ENCODE measurements around the gene GRAMD1B.

The GRAMD1B gene

DNA sequence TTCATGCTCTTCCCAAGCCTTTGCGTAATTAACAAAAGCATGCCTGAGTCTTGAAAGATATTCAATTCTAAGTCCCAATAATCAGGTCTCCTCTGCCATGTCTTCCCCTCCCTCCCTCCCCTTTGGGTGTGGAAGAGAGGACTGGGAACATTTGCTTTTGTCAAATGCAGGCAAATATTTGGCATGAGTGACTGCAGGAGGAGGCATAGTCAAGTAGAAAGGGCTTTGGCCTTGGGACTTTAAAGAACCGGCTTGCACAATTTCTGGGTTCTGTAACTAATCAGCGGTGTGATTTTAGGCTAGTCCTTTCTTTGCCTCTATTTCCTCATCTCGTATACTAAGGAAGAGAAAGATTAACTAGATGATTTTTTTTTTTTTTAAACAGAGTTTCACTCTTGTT, 164.9 kb downstream of the GRAMD1B start:
- no peak for DNase-seq

GRCh38 chr11:123597859-123598258, 167.8 kb downstream of the GRAMD1B start:
- no peak for DNase-seq

DNA sequence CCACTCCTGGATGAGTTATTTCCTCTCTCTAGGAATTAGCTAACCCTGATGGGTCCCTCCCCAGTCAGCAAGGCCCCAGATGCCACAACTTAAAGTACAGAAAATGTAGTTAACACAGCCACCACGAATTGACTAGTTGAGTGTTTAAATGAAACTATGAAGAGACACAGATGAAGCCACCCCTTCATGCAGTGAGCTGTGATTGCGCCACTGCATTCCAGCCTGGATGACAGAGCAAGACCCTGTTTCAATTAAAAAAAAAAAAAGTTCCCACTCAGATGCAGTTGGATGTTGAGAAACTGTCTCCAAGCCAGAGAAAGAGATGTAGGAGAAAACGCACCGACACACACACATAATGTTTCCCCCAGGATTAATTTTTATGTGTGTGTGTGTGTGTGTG, 171.1 kb downstream of the GRAMD1B start:
- DNase-seq, result no peak

DNA sequence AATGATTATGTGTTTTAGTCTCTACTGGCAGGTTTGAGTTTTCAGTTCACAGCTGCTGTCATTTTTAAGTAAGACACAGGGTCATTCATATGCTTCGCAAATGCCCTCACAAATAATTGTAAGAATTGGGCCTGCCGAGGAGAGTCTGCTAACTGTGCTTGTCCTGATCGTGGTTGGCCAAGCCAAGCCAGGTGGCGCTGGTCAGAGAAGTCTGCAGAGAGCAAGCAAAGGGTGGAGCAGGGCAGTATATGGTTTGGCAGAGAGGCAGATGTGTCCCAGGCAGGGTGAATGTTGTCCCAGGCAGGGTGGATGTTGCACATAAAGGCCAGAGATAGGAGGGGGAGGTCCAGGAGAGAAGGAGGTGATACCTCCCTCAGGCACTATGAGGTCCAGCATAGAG, 171.7 kb downstream of the GRAMD1B start:
- DNase-seq, result no peak

- no peak for DNase-seq
These were observed 173.6 kb downstream of the GRAMD1B start for GRCh38 chr11:123603666-123604065.

DNA sequence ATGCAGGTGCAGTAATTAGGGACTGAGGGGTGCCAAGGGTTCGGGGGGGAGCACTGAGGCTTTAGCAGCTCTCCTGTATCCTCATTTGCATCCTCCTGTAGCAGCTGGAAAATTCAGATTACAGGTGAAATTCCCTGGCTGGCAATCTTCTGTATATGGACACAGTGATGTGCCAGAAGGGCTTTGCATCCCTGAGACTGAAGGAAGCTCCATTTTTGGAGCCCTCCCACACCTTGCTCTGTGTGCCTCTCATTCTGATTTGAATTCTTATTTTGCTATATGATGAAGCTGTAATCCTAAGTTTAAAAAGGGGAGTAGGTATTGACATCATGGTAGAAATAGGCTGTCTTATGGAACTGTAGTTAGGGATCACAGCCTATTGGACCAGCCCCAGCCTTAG, 177.7 kb downstream of the GRAMD1B start:
- DNase-seq, result no peak

GRCh38 chr11:123608371-123608770, 178.3 kb downstream of the GRAMD1B start:
- DNase-seq, result no peak

DNA sequence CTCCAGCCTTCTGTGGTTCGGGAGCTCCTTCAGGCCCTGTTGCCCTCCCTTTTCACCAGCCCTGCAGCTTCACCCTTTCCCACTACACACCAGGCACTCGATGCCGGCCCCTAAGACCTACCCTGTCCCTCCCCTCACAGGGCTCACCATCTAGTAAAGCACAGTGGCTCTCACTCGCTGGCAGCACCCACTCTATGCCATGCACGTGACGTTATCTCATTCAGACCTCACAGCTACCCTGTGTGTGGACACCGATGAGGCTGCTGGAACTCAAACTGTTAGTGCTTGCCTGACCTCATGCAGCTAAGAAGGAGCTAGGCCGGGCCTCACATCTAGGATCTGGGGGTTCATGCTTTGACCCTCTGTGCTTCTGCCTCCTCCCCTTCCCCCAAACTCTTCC, 178.9 kb downstream of the GRAMD1B start:
- no peak for DNase-seq

DNA sequence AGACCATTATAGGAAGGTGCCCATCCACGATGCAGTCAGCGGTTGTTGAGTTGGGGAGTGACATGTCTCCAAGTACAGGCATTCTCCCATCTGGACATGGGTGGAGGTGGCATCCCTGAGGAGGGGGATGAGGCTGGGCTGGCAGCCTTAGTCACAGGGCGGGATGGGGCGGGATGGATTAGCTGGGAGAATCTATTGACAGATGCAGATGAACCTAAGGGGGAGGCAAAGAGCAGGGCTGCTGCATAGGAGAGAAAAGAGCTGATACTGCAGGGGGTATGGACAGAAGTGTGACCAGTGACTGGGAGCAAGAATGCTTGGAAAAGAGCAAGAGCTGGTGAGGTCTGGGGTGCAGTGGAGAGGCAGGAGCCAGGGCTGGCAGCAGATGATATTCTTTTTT, 181.6 kb downstream of the GRAMD1B start:
- DNase-seq, result no peak

- DNase-seq, result no peak
These were observed 186.6 kb downstream of the GRAMD1B start for GRCh38 chr11:123616505-123617198.

DNA sequence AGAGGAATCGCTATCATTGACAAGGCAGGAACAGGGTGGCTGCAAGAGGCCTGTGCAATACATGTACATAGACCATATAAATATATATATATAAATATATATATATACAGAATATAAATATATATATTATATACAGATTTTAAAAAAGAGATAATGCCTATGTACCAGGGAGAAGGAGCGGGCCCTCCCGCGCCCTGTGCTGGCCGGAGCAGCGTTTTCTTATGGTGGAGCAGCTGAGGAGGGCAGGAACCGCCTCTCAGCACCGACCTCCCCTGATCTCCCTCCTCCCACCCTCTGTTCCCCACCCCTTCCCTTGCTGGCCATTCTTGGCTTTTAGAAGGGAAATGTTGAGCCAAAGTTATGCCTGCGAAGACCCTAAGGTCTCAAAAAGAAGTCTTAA, 192.5 kb downstream of the GRAMD1B start:
- DNase-seq, result no peak

DNA sequence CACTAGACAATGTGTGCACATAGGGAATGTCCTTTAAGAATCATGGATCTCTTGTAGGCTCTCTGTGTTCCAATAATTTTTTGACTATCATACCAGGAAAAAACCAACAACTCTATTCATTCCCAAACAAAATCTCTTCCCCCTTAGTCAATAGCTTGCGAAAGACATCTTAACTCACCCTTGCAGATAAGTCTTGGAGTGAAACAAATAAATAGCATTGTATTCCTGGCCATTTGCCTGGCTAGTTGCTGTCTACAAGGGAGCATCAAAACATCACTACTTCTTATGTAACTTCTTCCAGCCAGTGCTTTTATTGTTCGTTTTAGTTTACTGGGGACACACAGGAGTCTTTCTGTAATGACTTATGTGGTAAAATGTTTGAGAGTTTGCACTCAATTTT, 194.9 kb downstream of the GRAMD1B start:
- DNase-seq, result no peak

GRCh38 chr11:123628936-123629683, 199.0 kb downstream of the GRAMD1B start:
- no peak for DNase-seq

GRCh38 chr11:123630126-123630608, 200.1 kb downstream of the GRAMD1B start:
- no peak for DNase-seq

GRCh38 chr11:123640029-123640428, 210.0 kb downstream of the GRAMD1B start:
- no peak for DNase-seq

DNA sequence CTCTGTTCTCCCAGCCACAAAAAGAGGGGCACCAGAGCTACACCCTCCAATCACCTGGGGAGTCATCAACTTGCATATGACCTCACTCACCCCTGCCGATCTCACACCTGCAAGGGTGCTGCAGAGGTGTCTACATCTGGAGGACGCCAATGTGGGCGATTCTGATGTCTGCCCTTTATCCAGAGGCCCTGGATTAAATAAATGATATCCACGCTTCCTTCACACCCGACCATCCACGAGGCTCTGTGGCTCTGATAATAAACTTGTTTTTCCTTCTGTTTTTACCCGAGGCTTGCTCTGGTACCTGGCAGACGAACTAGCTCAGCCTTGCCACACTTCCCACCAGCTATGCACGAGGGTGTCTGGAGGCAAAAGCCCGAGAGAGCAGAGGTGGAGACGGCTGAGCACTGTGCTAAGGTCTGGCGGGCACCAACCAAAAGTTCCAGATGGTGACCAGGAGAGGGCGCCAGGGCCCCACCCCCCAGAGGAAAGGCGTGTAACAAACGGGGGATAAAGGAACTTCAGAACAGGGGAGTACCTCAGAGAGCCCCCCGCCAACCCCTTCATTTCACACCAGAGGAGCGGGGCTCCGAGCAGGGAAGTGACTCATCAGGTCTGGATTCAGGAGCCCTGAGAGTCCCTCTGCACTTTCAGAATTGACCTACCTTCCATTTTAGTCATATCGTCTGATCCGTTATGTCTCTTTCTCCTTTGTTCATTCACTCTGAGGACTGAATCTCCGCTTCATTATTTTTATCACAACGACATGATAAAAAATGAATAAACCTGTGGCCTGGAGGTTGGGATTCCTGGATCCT, 210.8 kb downstream of the GRAMD1B start:
- peak; percentile 75 for DNase-seq

- no peak for DNase-seq
These were observed 211.4 kb downstream of the GRAMD1B start for GRCh38 chr11:123641495-123641840.

GRCh38 chr11:123642435-123642834, 212.4 kb downstream of the GRAMD1B start:
- DNase-seq, result no peak

- no peak for DNase-seq
These were observed 215.4 kb downstream of the GRAMD1B start for GRCh38 chr11:123645286-123645975.

DNA sequence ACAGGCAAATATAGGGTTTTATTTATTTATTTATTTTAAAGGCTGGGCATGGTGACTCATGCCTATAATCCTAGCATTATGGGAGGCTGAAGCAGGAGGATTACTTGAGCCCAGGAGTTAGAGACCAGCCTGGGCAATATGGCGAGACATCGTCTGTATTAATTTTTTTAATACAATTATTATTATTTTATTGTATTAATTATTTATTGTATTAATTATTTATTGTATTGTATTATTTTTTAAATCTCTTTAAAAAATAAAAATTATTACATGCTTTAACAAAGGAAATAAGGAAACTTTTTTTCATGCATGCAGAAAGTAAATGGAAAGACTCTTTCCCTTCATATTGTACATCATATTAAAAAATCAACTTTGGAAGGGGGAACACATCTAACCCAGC, 220.8 kb downstream of the GRAMD1B start:
- no peak for DNase-seq

- no peak for DNase-seq
These were observed 222.5 kb downstream of the GRAMD1B start for GRCh38 chr11:123652599-123652998.

GRCh38 chr11:123653483-123653826, 223.4 kb downstream of the GRAMD1B start:
- no peak for DNase-seq
